GM06990 (cell line): Measurements from ENCODE around the gene PRLR.

ENCODE experiments used
- DNase-seq: peaks from one replicate; pipeline ENCODE4 v3.0.0-alpha.2; 2011; ENCODE audit not compliant: insufficient read length; ENCODE audit errors: extremely low read depth
- H3K27me3 ChIP-seq: replicated peaks from 2 replicates; pipeline ENCODE4 v1.6.0; 2011; ENCODE audit warnings: low read length; ENCODE audit not compliant: control insufficient read depth, insufficient read depth
- H3K36me3 ChIP-seq: 2 replicates; pipeline ENCODE4 v1.5.1; 2011; ENCODE audit warnings: low read length; ENCODE audit not compliant: control insufficient read depth, insufficient read depth
- H3K4me3 ChIP-seq: replicated peaks from 2 replicates; pipeline ENCODE4 v1.5.1; 2011; ENCODE audit warnings: low read depth, mild to moderate bottlenecking, control low read depth, low read length
- CTCF ChIP-seq: IDR thresholded peaks from 2 replicates; pipeline ENCODE4 v1.5.1; 2011; ENCODE audit warnings: low read length, control low read depth, mild to moderate bottlenecking, inconsistent platforms; ENCODE audit not compliant: insufficient read depth, poor library complexity, severe bottlenecking

Gene PRLR

GRCh38 chr5:35186749-35187148, 43.5 kb downstream of the PRLR start:
- H3K36me3 ChIP-seq = no peaks in the 10 kb centered on the region
- no peak overlapping the region for H3K4me3 ChIP-seq
- no peaks in the 10 kb centered on the region for H3K27me3 ChIP-seq
- no peak for DNase-seq
- no peak for TF ChIP-seq CTCF

GRCh38 chr5:35185518-35185917, 44.8 kb downstream of the PRLR start:
- Histone ChIP-seq H3K27me3 (no peaks in the 10 kb centered on the region), H3K4me3 (no peak overlapping the region), H3K36me3 (no peaks in the 10 kb centered on the region)
- DNase-seq = no peak
- TF ChIP-seq CTCF = no peak

GRCh38 chr5:35183556-35183955, 46.7 kb downstream of the PRLR start:
- no peak for TF ChIP-seq CTCF
- Histone ChIP-seq H3K36me3 (no peaks in the 10 kb centered on the region), H3K4me3 (no peak overlapping the region), H3K27me3 (no peaks in the 10 kb centered on the region)
- DNase-seq = no peak

- TF ChIP-seq CTCF = peak; percentile 67
- DNase-seq = no peak
- no peak overlapping the region for H3K4me3 ChIP-seq
- no peaks in the 10 kb centered on the region for H3K27me3 ChIP-seq
- H3K36me3 ChIP-seq = no peaks in the 10 kb centered on the region
Observed at GRCh38 chr5:35182910-35183535, 47.3 kb downstream of the PRLR start.

- Histone ChIP-seq H3K4me3 (no peak overlapping the region), H3K27me3 (no peaks in the 10 kb centered on the region), H3K36me3 (no peaks in the 10 kb centered on the region)
- DNase-seq = no peak
- no peak for TF ChIP-seq CTCF
Observed at GRCh38 chr5:35182486-35182885, 47.8 kb downstream of the PRLR start.

GRCh38 chr5:35180046-35180445, 50.2 kb downstream of the PRLR start:
- TF ChIP-seq CTCF = no peak
- Histone ChIP-seq H3K36me3 (no peaks in the 10 kb centered on the region), H3K4me3 (no peak overlapping the region), H3K27me3 (no peaks in the 10 kb centered on the region)
- DNase-seq = no peak
